Stimulated activated memory B cell treated with anti-CD40 and anti-IgM and Interleukin-4, amounts not matched to agents 10 μg/mL and 1 μg/mL and 100 μg/mL, for 72 hours (primary cell): ENCODE measurements around the gene KLHL35.
"Not testable (repeated sequence)": the region's sequence is repeated elsewhere in the genome, so short reads cannot be mapped to it uniquely, and the experiment has no call there.

Source experiments
- ATAC-seq: fragments of 150-1000 bp; cut with Tn5 transposase; 2 replicates; pipeline ENCODE4 v1.10.0; 2021
- H3K27ac Mint-ChIP-seq: one replicate; pipeline ENCODE4 v1.8.0; 2022; ENCODE audit warnings: mild to moderate bottlenecking, mixed read lengths
- H3K27me3 Mint-ChIP-seq: one replicate; pipeline ENCODE4 v1.8.0; 2022; ENCODE audit warnings: mixed read lengths
- H3K36me3 Mint-ChIP-seq: one replicate; pipeline ENCODE4 v1.8.0; 2022; ENCODE audit warnings: mixed read lengths
- H3K4me1 Mint-ChIP-seq: one replicate; pipeline ENCODE4 v1.8.0; 2022; ENCODE audit warnings: mixed read lengths
- H3K4me3 Mint-ChIP-seq: one replicate; pipeline ENCODE4 v1.8.0; 2022; ENCODE audit warnings: mild to moderate bottlenecking, moderate library complexity, mixed read lengths
- H3K9me3 Mint-ChIP-seq: one replicate; pipeline ENCODE4 v1.8.0; 2022; ENCODE audit warnings: mixed read lengths

The KLHL35 gene

GRCh38 chr11:75425422-75425821 is 7.6 kb downstream of the KLHL35 start:
- H3K27me3 Mint-ChIP-seq: peaks cover 27% of the 10 kb centered on the region
- H3K4me3 Mint-ChIP-seq: no peak overlapping the region
- H3K27ac Mint-ChIP-seq: no peak overlapping the region
- peaks cover 13% of the 10 kb centered on the region for H3K36me3 Mint-ChIP-seq
- H3K4me1 Mint-ChIP-seq: peaks cover 10% of the 10 kb centered on the region
- no peak for ATAC-seq
- H3K9me3 Mint-ChIP-seq: no peaks in the 10 kb centered on the region

DNA sequence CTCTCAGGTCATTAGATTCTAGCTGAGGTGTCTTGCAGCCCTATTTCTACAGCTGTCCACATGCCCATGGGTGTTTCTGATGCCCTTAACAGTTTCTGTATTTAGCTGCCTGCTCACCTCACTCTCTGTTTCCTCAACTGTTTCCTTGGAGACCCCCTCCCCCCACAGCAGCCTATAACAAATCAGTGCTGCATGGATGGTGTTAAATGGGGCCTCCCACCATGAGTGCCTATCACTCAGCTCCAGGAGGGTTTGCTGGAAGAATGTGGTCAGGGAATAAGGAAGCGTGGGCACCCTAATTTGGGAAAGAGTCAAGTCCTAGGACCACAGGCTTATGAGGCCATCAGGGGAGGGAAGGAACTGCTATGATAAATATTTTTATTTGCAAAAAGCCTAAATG is 8.6 kb downstream of the KLHL35 start:
- peaks cover 23% of the 10 kb centered on the region for H3K27me3 Mint-ChIP-seq
- H3K4me3 Mint-ChIP-seq: no peak overlapping the region
- ATAC-seq: no peak
- H3K4me1 Mint-ChIP-seq: peaks cover 8% of the 10 kb centered on the region
- H3K9me3 Mint-ChIP-seq: no peaks in the 10 kb centered on the region
- H3K36me3 Mint-ChIP-seq: peaks cover 12% of the 10 kb centered on the region
- H3K27ac Mint-ChIP-seq: no peak overlapping the region

DNA sequence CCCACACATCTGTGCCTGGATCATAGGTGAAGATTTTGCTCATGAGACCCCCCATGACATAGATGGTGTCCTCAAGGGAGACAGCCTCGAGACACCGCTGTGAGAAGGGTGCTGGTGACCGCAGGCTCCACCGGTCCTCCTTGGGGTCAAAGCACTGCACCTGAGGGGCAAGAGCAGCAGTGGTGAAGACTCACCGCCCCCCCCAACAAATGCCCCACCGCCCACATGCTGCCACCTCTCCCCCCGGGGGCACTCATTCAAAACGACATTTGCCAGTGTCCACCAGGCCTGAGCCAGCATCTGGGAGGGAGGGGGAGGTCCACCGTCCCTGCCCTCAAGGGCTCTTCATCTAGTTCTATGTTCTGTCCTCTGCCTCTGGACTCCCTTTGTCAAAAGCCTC is 9.3 kb downstream of the KLHL35 start:
- H3K36me3 Mint-ChIP-seq: peaks cover 12% of the 10 kb centered on the region
- no peaks in the 10 kb centered on the region for H3K9me3 Mint-ChIP-seq
- peaks cover 16% of the 10 kb centered on the region for H3K27me3 Mint-ChIP-seq
- no peak for ATAC-seq
- H3K4me1 Mint-ChIP-seq: peaks cover under 1% of the 10 kb centered on the region
- no peak overlapping the region for H3K27ac Mint-ChIP-seq
- H3K4me3 Mint-ChIP-seq: no peak overlapping the region

DNA sequence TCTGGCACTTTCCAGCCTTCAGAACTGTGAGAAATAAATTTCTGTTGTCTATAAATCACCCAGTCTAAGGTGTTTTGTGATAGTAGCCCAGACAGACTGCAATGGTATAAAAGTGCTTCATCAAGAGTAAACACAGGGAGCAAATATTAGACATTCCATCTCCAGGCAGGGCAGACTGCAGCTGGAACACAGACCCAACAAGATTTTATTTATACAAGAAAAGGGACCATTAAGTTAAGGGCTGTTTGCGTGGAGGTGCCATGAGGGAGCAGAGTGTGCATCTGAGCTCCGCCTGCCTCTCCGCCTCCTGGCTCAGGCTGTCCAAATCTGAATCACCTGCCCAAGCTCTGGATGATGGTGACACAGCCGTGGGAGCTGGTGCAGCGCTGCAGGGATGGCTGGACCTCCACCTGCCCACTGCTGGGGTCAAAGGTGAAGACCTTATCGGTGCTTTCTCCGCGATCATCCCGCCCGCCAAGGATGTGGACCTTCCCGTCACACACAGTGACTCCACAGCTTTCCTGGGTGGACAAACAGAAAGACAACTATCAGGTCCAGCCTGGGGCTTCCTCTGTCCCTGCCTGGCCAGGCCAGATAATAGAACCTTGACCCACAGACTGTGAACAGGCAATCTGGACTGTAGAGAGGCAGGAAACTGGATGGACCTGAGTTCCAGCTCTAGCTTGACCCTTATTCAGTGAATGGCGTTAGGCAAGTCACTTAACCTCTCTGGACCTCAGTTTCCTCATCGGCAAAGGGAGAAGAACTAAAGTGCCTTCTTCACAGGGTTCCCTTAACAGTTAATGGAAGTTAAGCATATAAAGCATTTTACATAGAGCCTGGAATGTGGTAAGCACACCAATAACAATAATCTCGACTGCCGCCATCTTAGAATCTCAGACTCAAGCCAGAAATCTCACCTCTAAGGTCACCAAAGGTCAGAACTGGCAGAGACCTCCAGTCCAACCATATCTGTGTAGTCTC is 10.5 kb downstream of the KLHL35 start:
- Mint-ChIP-seq H3K27ac (no peak overlapping the region), H3K9me3 (no peaks in the 10 kb centered on the region), H3K36me3 (peaks cover 12% of the 10 kb centered on the region), H3K4me3 (no peak overlapping the region), H3K4me1 (no peaks in the 10 kb centered on the region), H3K27me3 (peaks cover 4% of the 10 kb centered on the region)
- ATAC-seq: no peak

- no peaks in the 10 kb centered on the region for H3K9me3 Mint-ChIP-seq
- H3K4me3 Mint-ChIP-seq: no peak overlapping the region
- H3K36me3 Mint-ChIP-seq: peaks cover 12% of the 10 kb centered on the region
- no peak overlapping the region for H3K27ac Mint-ChIP-seq
- no peaks in the 10 kb centered on the region for H3K4me1 Mint-ChIP-seq
- no peak for ATAC-seq
- no peaks in the 10 kb centered on the region for H3K27me3 Mint-ChIP-seq
These were observed 11.1 kb downstream of the KLHL35 start for GRCh38 chr11:75421902-75422247.

GRCh38 chr11:75421035-75421602 is 11.9 kb downstream of the KLHL35 start:
- H3K36me3 Mint-ChIP-seq: peaks cover 13% of the 10 kb centered on the region
- no peak overlapping the region for H3K4me3 Mint-ChIP-seq
- no peaks in the 10 kb centered on the region for H3K4me1 Mint-ChIP-seq
- ATAC-seq: no peak
- peak overlapping the region; percentile 6 for H3K27ac Mint-ChIP-seq
- H3K27me3 Mint-ChIP-seq: no peaks in the 10 kb centered on the region
- no peaks in the 10 kb centered on the region for H3K9me3 Mint-ChIP-seq

- Mint-ChIP-seq H3K36me3 (peaks cover 17% of the 10 kb centered on the region), H3K4me3 (no peak overlapping the region)
- no peak for ATAC-seq
These were observed 12.6 kb downstream of the KLHL35 start for GRCh38 chr11:75420224-75421034.

GRCh38 chr11:75413864-75414263 is 19.1 kb downstream of the KLHL35 start:
- ATAC-seq: no peak
- Mint-ChIP-seq H3K4me1 (no peaks in the 10 kb centered on the region), H3K27me3 (no peaks in the 10 kb centered on the region), H3K9me3 (no peaks in the 10 kb centered on the region), H3K4me3 (no peak overlapping the region), H3K36me3 (peaks cover 32% of the 10 kb centered on the region), H3K27ac (no peak overlapping the region)

More at GRCh38 chr11:75420224-75421034, 12.6 kb downstream of the KLHL35 start:
- no peak overlapping the region for H3K27ac Mint-ChIP-seq
- H3K4me1 Mint-ChIP-seq: no peaks in the 10 kb centered on the region
- no peaks in the 10 kb centered on the region for H3K9me3 Mint-ChIP-seq
- H3K27me3 Mint-ChIP-seq: no peaks in the 10 kb centered on the region

- H3K27me3 Mint-ChIP-seq, H3K9me3 Mint-ChIP-seq, H3K4me3 Mint-ChIP-seq, ATAC-seq, H3K4me1 Mint-ChIP-seq, H3K27ac Mint-ChIP-seq: not testable (repeated sequence)
- H3K36me3 Mint-ChIP-seq: peaks cover 33% of the 10 kb centered on the region
These were observed 19.9 kb downstream of the KLHL35 start for GRCh38 chr11:75413146-75413545.

DNA sequence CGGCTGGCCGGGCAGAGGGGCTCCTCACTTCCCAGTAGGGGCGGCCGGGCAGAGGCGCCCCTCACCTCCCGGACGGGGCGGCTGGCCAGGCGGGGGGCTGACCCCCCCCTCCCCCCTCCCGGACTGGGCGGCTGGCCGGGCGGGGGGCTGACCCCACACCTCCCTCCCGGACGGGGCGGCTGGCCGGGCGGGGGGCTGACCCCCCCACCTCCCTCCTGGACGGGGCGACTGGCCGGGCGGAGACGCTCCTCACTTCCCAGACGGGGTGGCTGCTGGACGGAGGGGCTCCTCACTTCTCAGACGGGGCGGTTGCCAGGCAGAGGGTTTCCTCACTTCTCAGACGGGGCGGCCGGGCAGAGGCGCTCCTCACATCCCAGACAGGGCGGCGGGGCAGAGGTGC is 23.0 kb downstream of the KLHL35 start:
- not testable (repeated sequence) for H3K27me3 Mint-ChIP-seq, H3K9me3 Mint-ChIP-seq, ATAC-seq, H3K4me3 Mint-ChIP-seq, H3K27ac Mint-ChIP-seq
- Mint-ChIP-seq H3K36me3 (peaks cover 49% of the 10 kb centered on the region), H3K4me1 (peaks cover 18% of the 10 kb centered on the region)

DNA sequence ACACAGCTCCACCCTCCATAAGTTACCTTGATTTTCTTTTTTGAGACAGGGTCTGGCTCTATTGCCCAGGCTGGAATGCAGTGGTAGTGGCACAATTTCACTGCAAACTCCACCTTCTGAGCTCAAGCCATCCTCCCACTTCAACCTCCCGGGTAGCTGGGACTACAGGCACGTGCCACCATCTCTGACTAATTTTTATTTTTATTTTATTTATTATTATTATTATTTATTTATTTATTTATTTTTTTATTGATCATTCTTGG is 24.1 kb downstream of the KLHL35 start:
- Mint-ChIP-seq H3K36me3 (peaks cover 52% of the 10 kb centered on the region), H3K9me3 (no peaks in the 10 kb centered on the region), H3K27me3 (no peaks in the 10 kb centered on the region), H3K4me1 (peaks cover 29% of the 10 kb centered on the region), H3K27ac (no peak overlapping the region), H3K4me3 (no peak overlapping the region)
- no peak for ATAC-seq

DNA sequence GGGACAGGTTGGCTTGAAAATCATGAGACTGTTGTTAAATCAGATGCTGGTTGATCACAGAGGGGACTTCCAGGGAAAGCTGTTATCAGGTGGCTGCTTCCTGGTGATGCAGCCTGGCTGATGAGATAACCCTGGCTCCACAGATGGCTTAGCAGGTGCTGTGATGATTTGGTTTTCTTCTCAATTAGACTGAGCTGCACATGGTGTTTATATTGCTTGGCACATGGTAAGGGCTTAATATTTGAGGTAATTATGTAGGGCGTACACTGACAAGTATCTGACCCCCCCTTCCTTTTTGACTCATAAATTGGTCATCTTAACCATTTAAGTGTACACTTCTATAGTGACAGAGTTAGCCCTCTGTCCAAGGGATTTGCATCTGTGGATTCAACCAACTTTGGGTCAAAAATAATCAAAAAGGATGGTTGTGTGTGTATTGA is 26.6 kb downstream of the KLHL35 start:
- no peak overlapping the region for H3K4me3 Mint-ChIP-seq
- H3K4me1 Mint-ChIP-seq: peaks cover 54% of the 10 kb centered on the region

DNA sequence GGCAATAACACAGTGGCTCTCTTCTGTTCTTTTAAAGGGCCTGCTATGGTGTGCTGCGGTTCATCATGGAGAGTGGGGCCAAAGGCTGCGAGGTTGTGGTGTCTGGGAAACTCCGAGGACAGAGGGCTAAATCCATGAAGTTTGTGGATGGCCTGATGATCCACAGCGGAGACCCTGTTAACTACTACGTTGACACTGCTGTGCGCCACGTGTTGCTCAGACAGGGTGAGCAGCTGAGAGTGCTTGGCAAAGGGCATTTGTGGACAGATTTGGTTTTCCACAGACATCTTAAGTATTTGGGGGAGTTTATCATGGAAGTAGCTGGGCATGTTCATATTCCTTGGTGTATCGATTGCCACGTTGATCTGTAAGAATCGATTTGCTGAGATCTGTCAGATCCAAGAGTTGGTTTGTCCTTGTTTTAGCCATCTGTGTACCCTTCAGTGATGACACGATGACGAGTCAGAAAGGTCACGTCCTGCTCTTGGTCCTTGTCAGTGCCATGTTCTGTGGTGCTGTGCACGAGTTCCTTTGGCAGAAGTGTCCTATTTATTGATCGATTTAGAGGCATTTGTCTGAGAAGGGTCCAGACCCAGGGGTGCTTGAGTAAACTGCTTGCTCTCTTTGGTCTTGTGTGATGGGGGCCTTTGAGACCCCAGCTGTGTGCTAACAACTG is 28.9 kb downstream of the KLHL35 start:
- Mint-ChIP-seq H3K4me1 (peaks cover 61% of the 10 kb centered on the region), H3K36me3 (peaks cover 74% of the 10 kb centered on the region), H3K9me3 (no peaks in the 10 kb centered on the region), H3K27ac (no peak overlapping the region), H3K27me3 (no peaks in the 10 kb centered on the region), H3K4me3 (no peak overlapping the region)
- ATAC-seq: no peak

More for the DNA sequence above, 26.6 kb downstream of the KLHL35 start:
- H3K9me3 Mint-ChIP-seq: no peaks in the 10 kb centered on the region
- no peak for ATAC-seq
- H3K27me3 Mint-ChIP-seq: no peaks in the 10 kb centered on the region
- no peak overlapping the region for H3K27ac Mint-ChIP-seq
- H3K36me3 Mint-ChIP-seq: peaks cover 61% of the 10 kb centered on the region

DNA sequence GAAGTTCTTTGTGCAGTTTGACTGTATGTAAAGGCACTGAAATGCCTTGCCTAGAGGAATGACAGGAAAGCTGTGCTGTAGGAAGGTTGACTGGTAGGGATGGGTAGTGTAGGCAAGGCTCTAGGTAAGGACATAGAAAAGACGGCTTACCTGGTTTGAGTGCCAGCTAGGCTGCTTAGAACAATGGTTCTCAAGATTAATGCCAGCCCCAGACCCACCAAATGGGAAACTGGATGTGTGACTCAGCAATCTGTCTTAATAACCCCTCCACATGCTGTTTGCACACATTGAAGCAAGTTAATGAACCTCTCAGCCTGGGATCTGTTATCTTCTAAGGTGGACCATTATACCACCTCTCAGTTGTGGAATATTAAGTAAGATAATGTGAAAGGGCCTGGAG is 30.0 kb downstream of the KLHL35 start:
- H3K4me3 Mint-ChIP-seq: no peak overlapping the region
- H3K27me3 Mint-ChIP-seq: no peaks in the 10 kb centered on the region
- peak overlapping the region; percentile 94 for H3K27ac Mint-ChIP-seq
- no peak for ATAC-seq
- H3K9me3 Mint-ChIP-seq: no peaks in the 10 kb centered on the region
- peaks cover 72% of the 10 kb centered on the region for H3K36me3 Mint-ChIP-seq
- H3K4me1 Mint-ChIP-seq: peaks cover 60% of the 10 kb centered on the region
